Kidney tubule cell (primary cell): ENCODE data around the gene FUT6.

Experiments used
- DNase-seq: peaks from one replicate; pipeline ENCODE4 v3.0.0-alpha.2; 2018; ENCODE audit warnings: low spot score

The FUT6 gene

GRCh38 chr19:5804516-5805461 lies 34.7 kb downstream of the FUT6 start, which contains the start of gene NRTN:
NRTN (plus strand) TSS chr19:5805067; CDS start chr19:5824166, 19,099 bp downstream.
- no peak for DNase-seq

GRCh38 chr19:5803752-5804515 lies 35.6 kb downstream of the FUT6 start:
- peak; percentile 88 for DNase-seq

- no peak for DNase-seq
Measured at GRCh38 chr19:5803441-5803751, 36.1 kb downstream of the FUT6 start.

GRCh38 chr19:5801796-5802619 lies 37.5 kb downstream of the FUT6 start:
- DNase-seq: no peak

- no peak for DNase-seq
Measured at GRCh38 chr19:5800361-5801270, 38.9 kb downstream of the FUT6 start.

- no peak for DNase-seq
Measured at GRCh38 chr19:5799247-5800241, 40.0 kb downstream of the FUT6 start.

- DNase-seq: no peak
Measured at GRCh38 chr19:5798244-5798643, 41.3 kb downstream of the FUT6 start.

- no peak for DNase-seq
Measured at GRCh38 chr19:5795382-5795919, 44.1 kb downstream of the FUT6 start.

GRCh38 chr19:5793188-5793587 lies 46.3 kb downstream of the FUT6 start:
- DNase-seq: no peak

GRCh38 chr19:5792224-5792623 lies 47.3 kb downstream of the FUT6 start:
- no peak for DNase-seq

- peak; percentile 98 for DNase-seq
Measured at GRCh38 chr19:5790559-5791520, 48.7 kb downstream of the FUT6 start, which contains the start of gene DUS3L. DUS3L (minus strand) TSS chr19:5791163; CDS start chr19:5791141, 22 bp downstream.

GRCh38 chr19:5789886-5790558 lies 49.5 kb downstream of the FUT6 start:
- DNase-seq: no peak

GRCh38 chr19:5789351-5789761 lies 50.1 kb downstream of the FUT6 start:
- no peak for DNase-seq

- no peak for DNase-seq
Measured at GRCh38 chr19:5788422-5788821, 51.1 kb downstream of the FUT6 start.

- DNase-seq: no peak
Measured at GRCh38 chr19:5787409-5788182, 51.9 kb downstream of the FUT6 start.

- DNase-seq: no peak
Measured at GRCh38 chr19:5786593-5787408, 52.7 kb downstream of the FUT6 start.
